ENCODE data around the gene DLL4. TPM values are rescaled to one million over a fixed set of nuclear protein-coding genes. Genes with fewer than 3 reads are reported as not detected.
A peak's percentile ranks its signal among the peaks of the same experiment; 100 is the strongest.

DLL4 gene
- total RNA-seq, 1 donor from 2014 or later = 0.69 TPM

GRCh38 chr15:40906091-40906990 lies 22.8 kb upstream of the DLL4 start:
- peak; percentile 74 for DNase-seq (ENCODE audit: low read depth)
- TF ChIP-seq CTCF (conservative IDR thresholded peaks at IDR 0.05; ENCODE audit: low read depth, low read length) = peak; percentile 66

GRCh38 chr15:40906991-40907802 lies 21.9 kb upstream of the DLL4 start:
- no peak for TF ChIP-seq CTCF (conservative IDR thresholded peaks at IDR 0.05; ENCODE audit: low read depth, low read length)
- peak overlapping the region; percentile 54 for H3K4me3 ChIP-seq (ENCODE audit: low read depth, low read length)
- DNase-seq (ENCODE audit: low read depth) = no peak

More at GRCh38 chr15:40906091-40906990, 22.8 kb upstream of the DLL4 start:
- peak overlapping the region; percentile 54 for H3K4me3 ChIP-seq (ENCODE audit: low read depth, low read length)

GRCh38 chr15:40908095-40908494 lies 21.0 kb upstream of the DLL4 start:
- no peak for DNase-seq (ENCODE audit: low read depth)
- no peak for TF ChIP-seq CTCF (conservative IDR thresholded peaks at IDR 0.05; ENCODE audit: low read depth, low read length)
- H3K4me3 ChIP-seq (ENCODE audit: low read depth, low read length) = no peak overlapping the region

GRCh38 chr15:40909662-40910630 lies 19.2 kb upstream of the DLL4 start:
- no peak for DNase-seq (ENCODE audit: low read depth)
- no peak for TF ChIP-seq CTCF (conservative IDR thresholded peaks at IDR 0.05; ENCODE audit: low read depth, low read length)
- no peak overlapping the region for H3K4me3 ChIP-seq (ENCODE audit: low read depth, low read length)

- no peak for DNase-seq (ENCODE audit: low read depth)
- H3K4me3 ChIP-seq (ENCODE audit: low read depth, low read length) = no peak overlapping the region
- TF ChIP-seq CTCF (conservative IDR thresholded peaks at IDR 0.05; ENCODE audit: low read depth, low read length) = no peak
These were observed 18.0 kb upstream of the DLL4 start for GRCh38 chr15:40911141-40911540.

GRCh38 chr15:40911693-40912092 lies 17.4 kb upstream of the DLL4 start:
- no peak overlapping the region for H3K4me3 ChIP-seq (ENCODE audit: low read depth, low read length)
- TF ChIP-seq CTCF (conservative IDR thresholded peaks at IDR 0.05; ENCODE audit: low read depth, low read length) = no peak
- DNase-seq (ENCODE audit: low read depth) = no peak

Measured in epithelial cell of proximal tubule (primary cell).